Measurements from ENCODE around the gene INTS7.
"Not testable (repeated sequence)": the region's sequence is repeated elsewhere in the genome, so short reads cannot be mapped to it uniquely, and the experiment has no call there.

The INTS7 gene

DNA sequence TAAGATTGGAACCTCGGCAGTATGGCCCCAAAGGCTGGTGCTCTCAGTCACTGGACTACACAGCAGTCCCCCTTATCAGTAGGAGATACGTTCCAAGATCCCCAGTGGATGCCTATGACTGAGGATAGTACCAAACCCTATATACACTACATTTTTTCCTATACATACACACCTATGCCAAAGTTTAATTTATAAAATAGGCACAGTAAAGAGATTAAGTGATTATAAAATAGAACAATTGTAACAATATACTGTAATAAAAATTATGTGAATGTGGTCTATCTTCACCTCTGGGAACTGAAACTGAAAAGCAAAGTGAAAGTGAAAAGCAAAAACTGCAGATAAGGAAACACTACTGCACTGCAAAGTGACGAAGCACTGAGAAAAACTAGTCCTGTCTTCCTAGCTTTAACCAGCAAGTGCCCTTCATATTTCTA is 96.8 kb downstream of the INTS7 start:
- no peak for DNase-seq (ENCODE audit: low read depth in 1 of 2, low spot score in 1 of 2)

DNA sequence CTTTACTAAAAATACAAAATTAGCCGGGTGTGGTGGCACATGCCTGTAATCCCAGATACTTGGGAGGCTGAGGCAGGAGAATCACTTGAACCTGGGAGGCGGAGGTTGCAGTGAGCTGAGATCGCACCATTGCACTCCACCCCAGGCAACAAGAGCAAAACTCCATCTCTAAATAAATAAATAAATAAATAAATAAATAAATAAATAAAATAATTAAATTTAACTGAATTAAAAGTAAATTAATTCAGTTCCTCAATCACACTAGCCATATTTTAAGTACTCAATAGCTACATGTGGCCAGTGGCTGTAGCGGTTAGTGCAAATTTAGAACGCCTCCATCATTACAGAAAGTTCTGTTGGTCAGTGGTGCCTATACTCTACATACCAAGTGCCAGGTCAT is 97.9 kb downstream of the INTS7 start:
- DNase-seq (ENCODE audit: low read depth in 1 of 2, low spot score in 1 of 2), result not testable (repeated sequence)

DNA sequence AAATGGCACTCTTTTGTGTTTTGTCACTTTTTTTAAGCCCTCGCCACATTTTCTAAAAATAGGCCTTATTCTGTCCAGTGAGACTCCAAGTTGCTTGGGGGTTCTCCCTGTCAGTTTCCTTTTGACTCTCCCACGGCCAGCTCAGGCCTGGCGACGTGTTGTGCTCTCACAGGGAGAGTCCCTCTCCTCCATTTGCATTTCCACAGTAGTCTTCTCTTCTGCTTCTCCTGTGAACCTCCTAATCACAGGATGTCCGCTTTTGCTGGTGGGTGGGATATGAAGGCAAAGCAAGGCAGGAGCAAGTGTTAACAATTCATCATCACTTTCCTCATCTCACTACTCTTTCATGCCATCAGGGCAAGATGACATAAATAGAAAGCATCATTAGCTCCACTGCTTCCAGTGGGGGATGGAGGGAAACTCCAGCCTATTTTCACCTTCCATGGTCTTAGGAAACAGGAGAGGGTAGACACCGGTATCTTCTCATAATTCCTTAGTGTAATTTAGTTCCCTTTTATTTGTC is 99.8 kb downstream of the INTS7 start:
- no peak for DNase-seq (ENCODE audit: low read depth in 1 of 2, low spot score in 1 of 2)

DNA sequence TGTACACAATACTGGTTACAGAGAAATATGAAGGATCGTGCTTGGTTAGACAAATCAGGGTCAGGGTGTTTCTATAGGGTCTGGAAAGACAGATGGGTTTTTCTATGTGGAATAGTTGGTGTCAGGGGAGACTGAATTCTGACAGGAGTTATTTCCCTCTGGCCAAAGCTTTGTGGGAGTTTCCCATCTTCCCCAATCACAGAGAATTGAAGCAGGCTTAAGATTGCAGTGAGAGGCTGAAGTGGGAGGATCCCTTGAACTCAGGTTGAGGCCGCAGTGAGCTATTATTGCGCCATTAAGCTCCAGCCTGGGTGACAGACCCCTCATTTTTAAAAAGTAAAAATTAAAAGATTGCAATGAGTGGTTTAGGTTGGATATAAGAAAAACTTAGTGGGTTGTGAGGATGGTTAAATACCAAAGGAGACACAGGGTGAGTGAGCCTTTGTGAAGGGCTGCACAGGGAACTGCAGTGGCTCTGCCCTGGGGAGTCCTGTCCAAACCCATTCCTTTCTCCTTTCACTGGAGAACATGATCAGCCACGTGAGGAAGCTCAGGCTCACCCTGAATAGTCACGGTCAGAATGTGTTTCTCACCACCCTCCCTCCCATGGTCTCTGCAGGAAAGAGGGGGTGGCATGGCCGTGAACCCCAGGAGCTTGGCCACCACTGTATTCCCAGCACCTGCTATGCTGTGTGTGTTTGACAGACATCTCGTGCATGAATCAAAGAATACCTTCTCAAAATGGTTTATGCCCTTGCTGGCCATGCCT is 101.2 kb downstream of the INTS7 start:
- DNase-seq (ENCODE audit: low read depth in 1 of 2, low spot score in 1 of 2), result no peak

DNA sequence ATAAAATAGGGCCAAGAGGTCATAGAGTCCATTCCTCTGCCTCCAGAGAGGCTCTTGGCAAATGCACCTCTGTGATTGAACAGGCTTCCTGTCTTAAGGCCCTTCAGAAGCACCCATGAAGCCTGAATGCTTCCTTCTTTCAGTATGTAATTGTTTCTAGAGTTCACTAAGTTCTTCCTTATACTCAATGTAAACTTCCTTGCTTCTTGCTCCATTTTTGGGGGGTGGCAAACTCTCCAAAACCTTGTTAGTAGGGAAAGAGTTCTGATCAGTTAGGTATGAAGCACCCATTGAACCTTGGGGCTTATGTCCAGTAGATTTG is 102.5 kb downstream of the INTS7 start:
- DNase-seq (ENCODE audit: low read depth in 1 of 2, low spot score in 1 of 2), result no peak

DNA sequence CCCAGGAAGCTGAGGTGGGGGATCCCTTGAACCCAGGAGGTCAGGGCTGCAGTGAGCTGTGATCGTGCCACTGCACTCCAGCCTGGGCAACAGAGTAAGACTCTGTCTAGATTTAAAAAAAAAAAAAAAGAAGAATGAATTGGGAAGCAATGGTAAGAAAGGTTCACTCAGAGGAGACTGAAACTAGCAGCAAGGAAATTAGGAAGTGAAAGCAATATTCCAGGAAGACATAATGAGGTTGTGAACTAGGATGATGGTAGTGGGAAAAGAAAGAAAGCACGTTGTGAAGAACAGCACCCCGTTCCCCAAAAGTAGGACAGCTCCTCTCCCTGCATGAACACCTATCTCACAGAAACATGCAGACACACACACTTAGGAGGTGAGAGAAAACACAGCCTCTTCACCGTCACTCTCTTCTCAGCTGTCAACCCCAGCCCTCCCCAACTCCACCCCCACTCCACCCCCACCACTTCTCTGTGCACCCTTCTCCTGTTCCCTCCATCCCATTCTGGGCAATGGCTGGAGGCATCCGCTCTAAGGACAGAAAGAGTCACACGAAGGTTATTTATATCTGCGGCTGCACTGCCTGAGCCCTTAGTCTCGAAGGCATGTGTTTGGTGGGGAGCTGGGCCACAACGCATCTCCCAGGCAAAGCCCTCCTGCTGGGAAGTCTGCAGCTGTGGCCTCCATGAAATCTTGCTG is 103.0 kb downstream of the INTS7 start:
- no peak for DNase-seq (ENCODE audit: low read depth in 1 of 2, low spot score in 1 of 2)

DNA sequence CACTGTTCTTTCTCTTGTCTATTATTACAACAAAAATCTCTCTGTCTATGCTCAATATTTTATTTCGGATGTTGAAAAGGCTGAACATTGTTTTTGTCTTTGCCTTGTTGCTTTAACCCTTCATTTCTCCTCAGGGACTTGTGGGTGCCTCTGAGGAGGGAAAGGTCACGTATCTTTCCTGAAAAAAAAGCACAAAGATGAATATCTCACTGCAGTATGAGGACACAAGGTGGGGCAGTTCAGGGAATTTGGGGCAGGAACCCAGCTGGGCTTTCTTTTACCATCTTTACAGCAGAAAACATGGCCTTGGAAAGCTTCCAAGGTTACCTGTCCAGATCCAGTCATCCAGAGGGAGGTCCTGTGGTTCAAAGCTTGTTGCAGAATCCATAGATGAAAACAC is 105.7 kb downstream of the INTS7 start:
- no peak for DNase-seq (ENCODE audit: low read depth in 1 of 2, low spot score in 1 of 2)

DNA sequence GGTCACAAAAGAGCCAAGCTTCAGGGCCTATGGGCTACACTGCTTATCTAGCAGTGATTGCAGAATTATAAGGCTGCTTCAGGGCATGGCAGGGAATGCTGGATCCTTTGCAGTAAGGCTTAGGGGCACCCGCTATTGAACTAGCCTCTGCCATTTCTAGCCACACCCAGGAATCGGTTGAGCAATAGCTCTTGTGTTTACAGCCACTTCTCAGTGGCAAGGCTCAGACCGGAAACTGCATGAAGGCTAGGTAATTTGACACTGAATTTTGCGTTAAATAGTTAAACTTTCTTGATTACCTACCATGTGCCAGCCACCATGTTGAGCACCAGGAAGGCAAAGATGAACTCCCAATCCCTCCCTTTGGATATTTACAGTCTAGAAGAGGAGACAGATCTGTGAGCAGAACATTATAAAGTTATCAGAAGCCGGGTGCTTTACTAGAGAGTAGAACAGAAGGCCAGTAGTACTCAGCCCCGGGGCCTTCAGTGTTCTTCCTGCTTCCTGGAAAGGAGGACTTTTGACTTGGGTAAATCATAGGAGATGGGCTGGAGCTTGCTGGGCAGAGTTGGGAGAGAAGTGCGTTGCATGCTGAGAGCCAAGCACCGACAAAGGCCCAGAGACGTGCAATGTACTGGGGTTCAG is 106.2 kb downstream of the INTS7 start:
- DNase-seq (ENCODE audit: low read depth in 1 of 2, low spot score in 1 of 2), result no peak

DNA sequence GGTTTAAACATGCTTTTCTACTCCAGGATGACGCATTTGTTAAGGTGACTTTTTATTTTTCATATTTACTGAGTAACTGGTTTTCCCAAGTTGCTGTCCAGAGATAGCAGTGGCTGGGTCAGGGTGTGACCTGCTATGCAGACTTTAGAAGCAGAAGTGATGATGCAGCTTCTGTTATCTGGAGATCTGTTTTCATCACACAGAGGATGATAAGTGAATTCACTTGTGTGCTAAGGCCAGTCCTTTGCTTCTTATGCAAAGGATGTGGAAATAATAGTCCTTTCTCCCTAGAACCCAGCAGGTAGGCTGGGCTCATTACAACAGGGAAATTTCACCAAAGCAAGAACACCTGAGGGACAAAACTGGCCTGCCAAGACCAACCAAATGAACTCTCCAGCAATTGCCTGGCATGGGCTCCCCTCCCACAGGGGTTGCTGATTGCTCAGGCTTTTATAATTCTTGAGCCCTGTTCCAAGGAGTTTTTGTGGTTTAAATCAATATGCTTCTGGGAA is 107.0 kb downstream of the INTS7 start:
- DNase-seq (ENCODE audit: low read depth in 1 of 2, low spot score in 1 of 2), result no peak

DNA sequence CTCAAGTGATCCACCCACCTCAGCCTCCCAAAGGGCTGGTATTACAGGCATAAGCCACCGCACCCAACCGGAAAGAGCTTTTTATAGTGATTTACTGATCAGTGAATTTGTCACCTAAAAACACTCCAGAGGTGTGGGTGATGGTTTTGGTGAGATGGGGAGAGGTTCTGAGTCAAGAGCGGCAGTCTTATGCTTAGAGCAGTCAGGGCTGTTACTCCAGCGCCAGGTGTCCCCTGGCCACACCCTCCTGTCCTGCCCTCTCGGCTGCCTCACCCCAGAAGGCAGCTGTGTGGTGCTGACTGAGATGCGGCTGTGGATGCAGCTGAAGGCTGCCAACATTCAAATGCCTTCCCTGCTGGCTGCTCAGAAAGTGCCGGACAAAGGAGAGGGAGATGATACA is 110.3 kb downstream of the INTS7 start:
- DNase-seq (ENCODE audit: low read depth in 1 of 2, low spot score in 1 of 2), result no peak

DNA sequence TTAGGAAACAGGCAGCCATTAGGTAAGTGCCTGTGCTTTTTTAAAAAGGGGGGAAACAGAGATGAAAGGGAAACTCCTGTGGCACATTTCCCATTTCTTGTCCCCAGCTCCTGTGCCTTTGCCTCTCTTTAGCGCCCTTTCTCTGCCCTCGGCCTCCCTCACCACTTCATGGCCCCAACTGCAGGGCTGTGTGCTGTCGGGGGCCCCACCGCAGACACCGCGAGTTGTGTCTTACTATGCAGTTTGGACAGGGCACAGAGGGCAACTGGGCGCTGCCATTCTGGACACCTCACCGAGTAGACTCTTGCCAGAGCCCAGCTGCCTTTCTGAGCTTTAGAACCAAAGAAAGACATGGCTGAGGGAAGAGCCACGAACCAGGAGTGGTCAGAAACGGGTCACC is 111.1 kb downstream of the INTS7 start:
- no peak for DNase-seq (ENCODE audit: low read depth in 1 of 2, low spot score in 1 of 2)

DNA sequence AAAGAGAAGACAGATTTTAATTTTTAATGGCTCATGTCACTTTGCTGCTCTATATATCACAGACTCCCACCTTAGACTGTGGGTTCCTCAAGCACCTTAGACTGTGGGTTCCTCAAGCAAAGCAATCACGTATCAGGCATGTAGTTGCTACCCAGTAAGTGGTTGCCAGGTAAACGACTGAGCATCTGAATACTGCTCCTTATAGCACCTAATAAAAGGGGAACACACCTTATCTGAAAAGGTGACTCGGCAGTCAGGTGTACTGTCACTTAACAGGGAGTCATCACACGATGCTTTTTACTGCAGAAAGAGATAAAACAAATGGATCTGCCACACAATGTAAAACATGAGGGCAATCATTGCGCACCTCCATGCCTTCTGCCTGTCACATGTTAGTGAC is 112.3 kb downstream of the INTS7 start:
- DNase-seq (ENCODE audit: low read depth in 1 of 2, low spot score in 1 of 2), result no peak

DNA sequence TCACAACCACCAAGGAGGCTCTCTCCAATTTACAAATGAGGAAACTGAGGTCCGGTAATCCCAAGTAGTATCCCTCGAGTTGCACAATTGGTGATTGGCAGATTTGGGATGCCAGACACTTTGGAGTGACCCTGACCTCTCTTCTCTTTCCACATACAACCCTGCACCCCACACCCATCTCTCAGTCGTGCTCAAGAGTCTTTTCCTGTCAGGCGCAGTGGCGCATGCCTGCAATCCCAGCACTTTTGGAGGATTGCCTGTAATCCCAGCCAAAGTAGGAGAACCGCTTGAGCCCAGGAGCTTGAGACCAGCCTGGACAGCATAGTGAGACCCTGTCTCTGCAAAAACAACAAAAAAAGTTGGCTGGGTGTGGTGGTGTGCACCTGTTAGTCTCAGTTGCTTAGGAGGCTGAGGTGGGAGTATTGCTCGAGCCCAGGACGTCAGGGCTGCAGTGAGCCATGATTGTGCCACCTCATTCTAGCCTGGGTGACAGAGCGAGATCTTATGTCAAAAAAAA is 113.7 kb downstream of the INTS7 start:
- DNase-seq (ENCODE audit: low read depth in 1 of 2, low spot score in 1 of 2), result no peak

DNA sequence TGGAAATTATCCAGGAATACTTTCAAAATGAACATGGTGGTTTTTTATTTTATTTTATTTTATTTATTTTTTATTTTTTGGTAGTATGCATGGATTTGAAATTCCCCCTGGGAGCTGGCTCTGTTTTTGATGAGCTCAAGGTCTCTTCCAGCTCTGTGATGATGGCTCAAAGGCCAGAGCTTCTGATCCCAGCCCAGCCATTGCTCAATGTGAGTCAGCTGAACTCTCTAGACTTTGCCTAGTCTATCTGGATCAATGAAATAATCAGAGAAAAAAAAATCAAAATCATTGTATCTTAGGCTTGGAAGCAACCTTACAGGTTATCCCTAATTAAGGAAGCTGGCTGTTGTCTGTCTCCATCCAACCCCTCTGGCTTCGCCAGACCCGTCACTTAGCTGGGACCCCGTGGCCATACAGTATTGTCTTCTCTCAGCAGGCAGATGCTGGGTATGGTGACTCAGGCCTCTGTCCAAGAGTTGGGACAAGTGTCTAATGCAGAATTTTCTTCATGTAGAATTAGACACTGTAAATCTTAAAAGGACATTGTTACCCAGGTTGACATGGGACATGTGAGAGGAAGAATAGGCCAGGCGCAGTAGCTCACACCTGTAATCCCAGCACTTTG is 114.6 kb downstream of the INTS7 start:
- no peak for DNase-seq (ENCODE audit: low read depth in 1 of 2, low spot score in 1 of 2)

DNA sequence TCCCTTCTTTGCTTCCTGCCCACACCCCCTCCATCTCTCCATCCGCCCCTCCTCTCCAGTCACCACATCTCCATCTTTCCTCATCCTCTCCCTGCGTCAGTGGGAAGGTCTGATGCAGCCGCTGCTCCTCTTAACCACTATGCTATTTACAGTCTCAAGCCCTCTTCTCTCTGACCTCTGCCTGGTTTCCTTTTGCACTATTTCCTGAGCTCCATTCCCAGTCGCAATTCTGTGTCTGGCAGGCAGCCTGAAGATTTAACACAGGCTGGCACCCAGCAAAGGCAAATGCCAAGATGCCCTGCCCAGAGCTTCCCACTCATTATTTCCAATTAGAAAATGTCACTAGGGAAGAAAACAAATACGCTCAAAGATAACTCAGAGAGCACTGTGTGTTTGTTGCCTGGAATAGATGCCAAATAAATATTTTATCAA is 115.2 kb downstream of the INTS7 start:
- DNase-seq (ENCODE audit: low read depth in 1 of 2, low spot score in 1 of 2), result no peak

DNA sequence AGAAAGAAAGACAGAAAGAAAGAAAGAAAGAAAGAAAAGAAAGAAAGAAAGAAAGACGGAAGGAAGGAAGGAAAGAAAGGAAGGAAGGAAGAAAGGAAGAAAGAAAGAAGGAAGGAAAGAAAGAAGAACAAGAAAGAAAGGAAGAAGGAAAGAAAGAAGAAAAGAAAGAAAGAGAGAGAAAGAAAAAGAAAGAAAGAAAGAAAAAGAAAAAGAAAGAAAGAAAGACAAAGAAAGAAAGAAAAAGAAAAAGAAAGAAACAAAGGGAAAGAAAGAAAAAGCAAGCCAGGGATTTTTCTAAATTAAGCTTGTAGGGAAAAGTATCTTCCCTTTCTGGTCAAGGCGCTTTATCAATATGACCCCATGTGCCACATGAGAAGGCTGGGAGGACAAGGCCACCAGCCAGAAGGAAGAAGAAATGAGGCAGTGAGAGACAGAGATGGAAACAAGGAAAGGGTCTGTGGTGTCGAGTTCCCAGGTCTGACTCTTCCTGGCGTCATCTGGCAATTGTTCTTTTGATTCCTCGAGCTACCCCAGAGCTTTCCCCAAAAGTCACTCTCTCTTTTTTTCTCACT is 116.4 kb downstream of the INTS7 start:
- DNase-seq (ENCODE audit: low read depth in 1 of 2, low spot score in 1 of 2), result no peak

DNA sequence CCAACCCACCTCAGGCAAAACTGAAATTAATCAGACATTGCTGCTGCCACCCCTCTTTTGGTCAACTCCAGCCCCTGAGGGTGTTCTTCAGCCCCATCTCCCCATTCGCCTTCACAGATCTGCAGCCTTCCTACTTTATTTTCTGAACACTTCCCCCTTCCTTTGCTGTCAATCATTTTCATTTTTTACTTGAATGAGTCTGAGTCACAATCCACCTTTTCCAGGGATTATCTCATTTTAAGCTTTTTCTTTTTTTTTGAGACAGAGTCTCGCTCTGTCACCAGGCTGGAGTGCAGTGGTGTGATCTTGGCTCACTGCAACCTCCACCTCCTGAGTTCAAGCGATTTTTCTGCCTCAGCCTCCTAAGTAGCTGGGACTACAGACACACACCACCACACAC is 118.9 kb downstream of the INTS7 start:
- not testable (repeated sequence) for DNase-seq (ENCODE audit: low read depth in 1 of 2, low spot score in 1 of 2)

DNA sequence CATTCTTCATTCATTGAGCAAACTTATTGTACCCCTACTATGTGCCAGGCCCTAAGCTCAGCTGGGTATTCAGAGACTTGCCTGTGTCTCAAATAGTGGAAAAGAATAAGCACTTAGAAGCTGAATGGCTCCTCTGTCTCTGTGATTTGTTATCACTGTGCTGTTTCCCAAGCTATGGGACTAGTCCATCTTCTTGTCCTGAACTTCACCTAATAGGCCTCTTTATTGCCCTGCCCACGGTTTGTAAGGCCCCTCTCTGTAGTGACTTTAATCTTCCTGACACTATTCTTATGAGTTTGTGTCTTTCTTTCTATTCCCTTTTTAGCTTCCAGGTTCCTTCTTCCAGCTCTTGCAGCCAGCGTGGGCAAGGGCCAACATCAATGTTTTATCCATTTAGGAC is 119.4 kb downstream of the INTS7 start:
- DNase-seq (ENCODE audit: low read depth in 1 of 2, low spot score in 1 of 2), result no peak

DNA sequence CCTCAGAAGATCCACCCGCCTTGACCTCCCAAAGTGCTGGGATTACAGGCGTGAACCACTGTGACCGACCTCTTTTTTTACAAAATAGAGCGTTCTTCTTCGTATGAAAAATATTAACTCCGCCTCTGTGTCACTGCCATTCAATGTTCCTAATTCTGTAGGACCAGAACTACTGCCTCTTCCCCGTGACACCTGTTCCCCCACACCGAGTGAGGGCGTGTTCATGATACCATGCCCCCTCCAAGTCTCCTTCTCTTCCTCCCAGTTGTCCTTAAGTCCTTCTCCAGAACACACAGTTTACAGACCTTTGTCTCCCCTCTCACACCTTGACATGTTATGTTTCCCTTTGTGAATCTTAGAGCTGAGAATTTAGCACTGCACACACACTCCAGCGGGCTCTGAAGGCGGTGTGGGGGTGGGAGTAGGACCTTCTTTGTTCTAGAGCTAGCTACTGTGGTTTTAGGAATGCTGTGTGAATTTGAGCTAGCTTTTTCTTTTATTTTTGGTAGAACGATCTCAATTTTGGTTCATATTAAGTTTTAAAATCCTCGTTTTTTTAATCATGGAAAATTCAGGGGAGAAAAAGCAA is 122.4 kb downstream of the INTS7 start:
- DNase-seq (ENCODE audit: low read depth in 1 of 2, low spot score in 1 of 2), result no peak

DNA sequence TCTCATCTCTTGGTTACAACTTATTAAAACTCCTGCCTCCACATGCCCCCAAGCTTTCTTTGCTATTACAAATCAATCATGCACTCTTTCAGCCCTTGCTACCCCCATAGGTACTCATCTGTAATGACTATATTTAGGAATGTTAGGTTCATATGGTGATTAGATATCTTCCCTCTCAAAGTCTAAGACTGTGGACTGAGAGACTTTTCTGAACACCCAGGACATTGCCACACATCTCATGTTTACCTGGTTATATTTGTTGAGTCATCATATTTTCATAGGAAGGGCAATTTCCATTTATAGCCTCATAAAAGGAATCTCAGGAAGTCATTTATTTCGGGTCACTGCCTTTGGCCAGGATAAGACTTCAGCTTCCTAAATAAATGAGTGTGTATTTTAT is 123.3 kb downstream of the INTS7 start:
- no peak for DNase-seq (ENCODE audit: low read depth in 1 of 2, low spot score in 1 of 2)

All from stimulated activated CD4-positive, alpha-beta T cell treated with anti-CD3 and anti-CD28 coated beads, Interleukin-15, amount 100 ng/mL, for 1 hour (primary cell).